Stomach (tissue), 9 donors: ENCODE measurements around the gene MARCHF3. TPM values are rescaled to one million over a fixed set of nuclear protein-coding genes. Genes with fewer than 3 reads are reported as not detected.

ENCODE experiments used
- DNase-seq, 2 donors: peaks; one replicate each; pipeline versions ENCODE4 v3.0.0 to v3.0.0-alpha.2; 2013 to 2019
- H3K27ac ChIP-seq, 5 donors: fragments of 200-600 bp in 4 of 5; sonication (generic) in 4 of 5; one replicate each; pipeline ENCODE4 v1.5.1; 2013 to 2019; ENCODE audit warnings: mild to moderate bottlenecking in 1 of 5, moderate library complexity in 1 of 5
- H3K27me3 ChIP-seq, 3 donors: fragments of 200-600 bp; sonication (generic); one replicate each; pipeline ENCODE4 v1.5.1; 2017 to 2019; ENCODE audit warnings: mixed run types in 1 of 3
- H3K36me3 ChIP-seq, 4 donors: fragments of 200-600 bp; sonication (generic); 1 replicate in 3 of 4; 2 replicates in 1 of 4; pipeline ENCODE4 v1.5.1; 2016 to 2019
- H3K4me1 ChIP-seq, 4 donors: fragments of 200-600 bp; sonication (generic); one replicate each; pipeline ENCODE4 v1.5.1; 2016 to 2019
- H3K4me3 ChIP-seq, 4 donors: fragments of 200-600 bp; sonication (generic) in 3 of 4; one replicate each; pipeline ENCODE4 v1.5.1; 2016 to 2019; ENCODE audit warnings: mild to moderate bottlenecking in 1 of 4
- H3K9me3 ChIP-seq, 4 donors: fragments of 200-600 bp; sonication (generic); one replicate each; pipeline ENCODE4 v1.5.1; 2016 to 2019
- EP300 ChIP-seq: sonication (generic); formaldehyde crosslinking; IDR thresholded peaks from one replicate; pipeline ENCODE4 v1.6.1; 2017; ENCODE audit warnings: antibody characterized with exemption
- POLR2A ChIP-seq, 4 donors: fragments of 450-650 bp; IDR thresholded peaks; one replicate each; pipeline ENCODE4 v1.6.1; 2016; ENCODE audit warnings: antibody characterized with exemption in 4 of 4, control low read depth in 2 of 4, mild to moderate bottlenecking in 1 of 4, moderate library complexity in 1 of 4
- POLR2AphosphoS5 ChIP-seq, 3 donors: sonication (generic); formaldehyde crosslinking; IDR thresholded peaks; one replicate each; pipeline ENCODE4 v1.6.1; 2016; ENCODE audit warnings: antibody characterized with exemption in 3 of 3
- WGBS, 5 donors: extraction: QIAGEN DNeasy Blood & Tissue Kit in 3 of 5; methylation state at CpG; one replicate each; pipeline versions ENCODE4 v1.1.5 to v1.1.7; 2013 to 2018; 5-methylcytosine and 5-hydroxymethylcytosine counted together
- intact Hi-C: fragments of 100-400 bp; cut with DNase I; formaldehyde crosslinking; loops from one replicate; pipeline ENCODE4 v1.15.1; 2023; ENCODE audit warnings: low total_unique reads
- polyA plus RNA-seq, 3 donors: library from polyadenylated mRNA; stranded (reverse); fragments of 200-250 nt; gene quantifications; one replicate each; pipeline ENCODE4 v1.2.3, GENCODE V29; 2013
- total RNA-seq, 5 donors: library from RNA; depleted of rRNA; stranded (reverse); fragments of >200 nt; gene quantifications; one replicate each; pipeline versions ENCODE4 v1.1.0 to v1.2.3, GENCODE V29; 2014 to 2016
- TF ChIP-seq, protein P1 (sequence below), 7 experiments: fragments of 450-650 bp in 4 of 7; fragments of 200-600 bp in 3 of 7; sonication (generic) in 3 of 7; IDR thresholded peaks; one replicate each; pipeline ENCODE4 v1.5.1; 2016 to 2019; ENCODE audit warnings: antibody characterized with exemption in 7 of 7, control low read depth in 2 of 7, mild to moderate bottlenecking in 1 of 7
- donor health status: healthy with polysubstance abuse.
- donor health status: Bipolar disorder and iron deficiency.
- donor health status: healthy.

MARCHF3 gene
- total and polyA plus RNA-seq, 8 donors, result 1.1 to 11.9 (median 2.6) TPM; not detected in 1

DNA sequence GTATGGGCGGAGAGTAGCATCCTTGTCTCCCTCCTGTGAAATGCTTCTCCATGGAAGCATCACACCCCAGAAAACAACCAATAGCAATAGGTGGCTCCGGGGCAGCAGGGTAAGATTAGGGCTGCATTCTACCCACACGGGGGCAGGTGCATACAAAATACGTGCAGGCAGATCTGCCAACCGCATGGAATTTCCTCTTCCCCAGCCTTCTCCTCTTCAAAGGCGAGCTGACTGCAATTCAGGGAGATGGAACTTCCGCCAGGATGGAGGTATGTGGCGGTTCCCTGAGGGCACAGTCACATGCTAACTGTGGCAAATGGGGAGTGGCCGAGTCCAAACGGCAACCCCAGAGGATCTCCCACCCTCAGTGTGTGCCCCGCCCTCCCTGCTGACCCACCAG lies 171.9 kb downstream of the MARCHF3 start:
- 91 to 94% (median 93%) methylated on average over 10 to 11 of the region's 11 CpGs for WGBS, 5 donors
- peaks cover 0 to 16% (median 0%) of the 10 kb centered on the region in 4 donors for H3K4me1 ChIP-seq
- no peak overlapping the region for H3K27ac ChIP-seq
- TF ChIP-seq EP300 (no peak), POLR2A (IDR thresholded peaks at IDR 0.05) (no peak), POLR2AphosphoS5 (IDR thresholded peaks at IDR 0.05) (no peak)
- TF ChIP-seq, protein P1, sequence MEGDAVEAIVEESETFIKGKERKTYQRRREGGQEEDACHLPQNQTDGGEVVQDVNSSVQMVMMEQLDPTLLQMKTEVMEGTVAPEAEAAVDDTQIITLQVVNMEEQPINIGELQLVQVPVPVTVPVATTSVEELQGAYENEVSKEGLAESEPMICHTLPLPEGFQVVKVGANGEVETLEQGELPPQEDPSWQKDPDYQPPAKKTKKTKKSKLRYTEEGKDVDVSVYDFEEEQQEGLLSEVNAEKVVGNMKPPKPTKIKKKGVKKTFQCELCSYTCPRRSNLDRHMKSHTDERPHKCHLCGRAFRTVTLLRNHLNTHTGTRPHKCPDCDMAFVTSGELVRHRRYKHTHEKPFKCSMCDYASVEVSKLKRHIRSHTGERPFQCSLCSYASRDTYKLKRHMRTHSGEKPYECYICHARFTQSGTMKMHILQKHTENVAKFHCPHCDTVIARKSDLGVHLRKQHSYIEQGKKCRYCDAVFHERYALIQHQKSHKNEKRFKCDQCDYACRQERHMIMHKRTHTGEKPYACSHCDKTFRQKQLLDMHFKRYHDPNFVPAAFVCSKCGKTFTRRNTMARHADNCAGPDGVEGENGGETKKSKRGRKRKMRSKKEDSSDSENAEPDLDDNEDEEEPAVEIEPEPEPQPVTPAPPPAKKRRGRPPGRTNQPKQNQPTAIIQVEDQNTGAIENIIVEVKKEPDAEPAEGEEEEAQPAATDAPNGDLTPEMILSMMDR (IDR thresholded peaks at IDR 0.05), result no peak
- H3K27me3 ChIP-seq, result no peaks in the 10 kb centered on the region
- DNase-seq, result no peak
- no peaks in the 10 kb centered on the region for H3K36me3 ChIP-seq
- no peaks in the 10 kb centered on the region for H3K9me3 ChIP-seq
- intact Hi-C loops, result no loop called here
- H3K4me3 ChIP-seq, result no peak overlapping the region

DNA sequence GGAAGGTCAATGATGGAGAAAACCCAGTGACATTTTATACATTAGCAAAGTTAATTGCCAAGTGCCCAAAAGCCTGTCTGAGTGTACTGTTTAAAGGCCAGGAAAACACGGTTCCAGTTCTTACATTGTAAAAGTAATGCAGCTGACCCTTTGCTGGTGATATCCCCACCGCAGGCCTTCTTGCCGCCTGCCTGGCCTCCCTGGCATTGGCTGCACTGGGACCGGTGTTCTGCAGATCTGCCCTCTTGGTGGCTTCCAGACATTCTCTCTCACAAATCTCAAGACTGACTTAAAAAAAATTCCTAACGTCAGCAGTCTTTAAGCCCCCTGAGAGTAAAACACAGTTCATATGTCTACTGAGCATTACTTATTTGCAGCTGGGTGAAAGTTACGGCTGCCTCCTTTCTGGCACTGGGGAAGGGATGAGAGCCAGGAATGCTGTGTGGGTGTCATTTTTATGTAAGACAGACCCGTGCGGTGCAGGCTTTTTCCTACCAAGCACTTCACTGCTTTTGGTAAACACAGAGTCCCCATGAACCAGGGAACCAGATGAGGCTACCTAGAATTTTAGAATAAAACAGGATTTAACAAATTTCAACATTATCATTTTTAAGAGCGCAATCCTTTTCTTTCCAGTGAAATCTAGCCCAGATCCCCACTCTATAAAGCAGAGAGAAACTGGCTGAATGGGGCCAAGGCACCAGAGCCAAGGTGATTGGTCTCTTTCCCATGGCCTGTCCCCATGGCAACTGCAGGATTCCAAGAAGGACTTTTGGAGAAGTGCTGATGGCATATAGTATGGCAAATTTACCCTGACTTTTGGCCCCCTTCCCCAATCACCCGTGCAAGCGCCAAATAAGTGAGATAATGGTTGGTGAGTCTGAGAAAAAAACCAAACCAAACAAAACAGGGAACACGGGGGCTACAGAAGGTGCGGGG lies 172.6 kb downstream of the MARCHF3 start:
- Histone ChIP-seq H3K4me3 (no peak overlapping the region), H3K27me3 (no peaks in the 10 kb centered on the region), H3K27ac (peak overlapping the region in 1 of 5 donors; percentile 31), H3K36me3 (no peaks in the 10 kb centered on the region), H3K4me1 (peaks cover 0 to 19% (median under 1%) of the 10 kb centered on the region in 4 donors), H3K9me3 (no peaks in the 10 kb centered on the region)
- TF ChIP-seq POLR2AphosphoS5 (IDR thresholded peaks at IDR 0.05), result no peak
- no peak for TF ChIP-seq EP300
- TF ChIP-seq, protein P1 (IDR thresholded peaks at IDR 0.05), result no peak
- no peak for TF ChIP-seq POLR2A (IDR thresholded peaks at IDR 0.05)
- peak in 1 of 2 donors; percentile 72 for DNase-seq
- WGBS, 5 donors, result 76 to 88% (median 84%) methylated on average over 13 of the region's 13 CpGs
- intact Hi-C loops, result no loop called here

DNA sequence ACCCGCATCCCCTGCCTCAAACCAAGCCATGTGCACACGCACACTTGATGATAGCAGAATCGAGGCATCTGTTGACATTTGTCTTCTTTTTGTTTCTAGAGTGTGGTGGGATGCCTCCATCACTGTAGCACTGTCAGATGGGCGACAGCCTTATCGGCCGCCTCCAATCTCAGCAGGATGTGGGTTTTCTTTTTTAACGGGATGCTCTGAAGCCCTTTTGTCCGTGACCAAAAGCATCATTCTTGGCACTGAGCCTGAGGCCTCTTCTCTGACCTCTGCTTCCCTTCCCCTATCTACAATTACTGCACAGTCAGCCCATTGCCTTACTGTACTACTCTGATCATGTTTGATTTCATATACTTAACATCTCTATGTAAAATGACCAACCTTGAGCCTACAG lies 175.1 kb downstream of the MARCHF3 start:
- intact Hi-C loops, result no loop called here
- TF ChIP-seq, protein P1 (IDR thresholded peaks at IDR 0.05), result no peak
- TF ChIP-seq POLR2AphosphoS5 (IDR thresholded peaks at IDR 0.05) (no peak), EP300 (no peak), POLR2A (IDR thresholded peaks at IDR 0.05) (no peak)
- H3K4me1 ChIP-seq, result peaks cover 0 to 33% (median 11%) of the 10 kb centered on the region in 4 donors
- 65 to 79% (median 72%) methylated on average over 8 of the region's 8 CpGs for WGBS, 5 donors
- DNase-seq, result no peak
- no peak overlapping the region for H3K27ac ChIP-seq
- H3K9me3 ChIP-seq, result no peaks in the 10 kb centered on the region
- H3K4me3 ChIP-seq, result no peak overlapping the region
- no peaks in the 10 kb centered on the region for H3K27me3 ChIP-seq
- no peaks in the 10 kb centered on the region for H3K36me3 ChIP-seq

DNA sequence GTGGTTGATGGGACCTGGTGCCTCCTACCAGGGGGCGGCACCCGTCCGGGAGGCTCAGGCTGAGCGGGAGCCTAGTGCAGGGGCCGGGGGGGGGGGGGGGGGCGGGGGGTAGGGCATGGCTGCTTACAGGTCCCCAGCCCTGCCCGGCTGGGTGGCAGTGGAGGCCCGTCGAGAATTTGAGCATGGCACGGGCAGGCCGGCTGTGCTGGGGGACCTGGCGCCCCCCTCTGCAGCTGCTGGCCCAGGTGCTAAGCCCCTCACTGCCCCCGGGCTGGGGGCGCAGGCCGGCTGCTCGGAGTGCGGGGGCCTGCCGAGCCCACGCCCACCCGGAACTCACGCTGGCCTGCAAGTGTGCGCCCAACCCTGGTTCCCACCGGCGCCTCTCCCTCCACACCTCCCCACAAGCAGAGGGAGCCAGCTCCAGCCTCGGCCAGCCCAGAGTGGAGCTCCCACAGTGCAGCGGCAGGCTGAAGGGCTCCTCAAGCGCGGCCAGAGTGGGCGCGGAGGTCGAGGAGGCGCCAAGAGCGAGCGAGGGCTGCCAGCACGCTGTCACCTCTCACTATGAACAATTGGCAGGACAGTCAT lies 175.7 kb downstream of the MARCHF3 start:
- intact Hi-C loops, result no loop called here
- TF ChIP-seq EP300 (no peak), POLR2AphosphoS5 (IDR thresholded peaks at IDR 0.05) (no peak)
- TF ChIP-seq, protein P1 (IDR thresholded peaks at IDR 0.05), result no peak
- H3K4me3 ChIP-seq, result no peak overlapping the region
- peaks cover 0 to 33% (median 11%) of the 10 kb centered on the region in 4 donors for H3K4me1 ChIP-seq
- 93 to 98% (median 95%) methylated on average over 10 to 34 of the region's 35 CpGs for WGBS, 5 donors
- DNase-seq, result no peak
- H3K9me3 ChIP-seq, result no peaks in the 10 kb centered on the region
- no peak overlapping the region for H3K27ac ChIP-seq
- H3K27me3 ChIP-seq, result no peaks in the 10 kb centered on the region
- H3K36me3 ChIP-seq, result no peaks in the 10 kb centered on the region
